ENCODE measurements around the gene SMDT1. TPM values are rescaled to one million over a fixed set of nuclear protein-coding genes. Genes with fewer than 3 reads are reported as not detected.
"Not testable (repeated sequence)": the region's sequence is repeated elsewhere in the genome, so short reads cannot be mapped to it uniquely, and the experiment has no call there.

SMDT1 gene
- total RNA-seq, 2 donors from 2014 or later, result 48.3 to 59.9 TPM

DNA sequence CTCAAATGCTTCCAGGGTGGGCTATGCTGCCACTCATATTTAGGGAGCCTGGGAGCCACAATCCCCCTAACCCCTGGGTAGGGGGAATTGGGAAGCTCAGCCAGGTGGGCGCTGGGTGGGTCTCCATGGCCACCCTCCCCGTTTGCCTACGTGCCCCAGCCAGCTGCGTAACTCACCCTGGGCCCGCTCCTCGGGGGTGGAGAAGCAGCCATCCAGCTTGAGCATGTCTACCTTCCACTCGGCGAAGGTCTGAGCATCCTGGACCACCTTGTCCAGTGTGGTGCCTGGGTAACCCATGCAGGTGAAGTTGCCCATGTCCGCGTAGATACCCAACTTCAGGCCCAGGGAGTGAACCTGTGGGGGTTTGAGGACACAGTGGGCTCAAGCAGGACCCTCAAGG is 12.6 kb upstream of the SMDT1 start:
- H3K36me3 Mint-ChIP-seq, result peaks cover 16 to 22% of the 10 kb centered on the region in 2 donors
- no peak overlapping the region for H3K27ac Mint-ChIP-seq
- DNase-seq (ENCODE audit: low spot score in 2 of 2), result no peak
- no peak for ATAC-seq
- no peaks in the 10 kb centered on the region for H3K9me3 Mint-ChIP-seq

DNA sequence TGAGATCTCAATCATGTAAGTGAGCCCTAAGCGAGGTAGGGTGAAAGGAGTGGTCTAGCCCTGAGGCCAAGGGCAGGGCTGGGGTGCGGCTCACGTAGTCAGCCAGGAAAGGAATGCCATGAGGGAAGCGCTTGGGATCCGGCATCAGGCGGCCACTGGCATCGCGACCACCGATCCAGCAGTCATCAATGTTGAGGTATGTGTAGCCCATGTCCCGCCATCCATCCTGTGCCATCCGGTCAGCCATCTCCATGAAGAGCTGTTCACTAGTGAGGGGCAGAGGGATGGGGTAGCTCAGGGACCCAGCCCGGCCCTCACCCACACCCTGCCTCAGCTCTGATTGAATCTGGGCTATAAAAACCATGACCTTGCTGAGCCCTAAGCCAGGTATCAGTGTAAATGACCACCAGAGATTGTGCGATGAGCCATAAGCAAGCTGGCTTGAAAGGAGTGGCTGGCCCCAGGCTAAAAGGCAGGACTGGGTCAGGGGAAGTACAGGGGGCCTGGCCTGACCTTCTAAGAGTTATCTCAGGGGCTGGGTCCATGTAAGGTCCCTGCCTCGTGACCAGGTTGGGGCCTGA is 11.7 kb upstream of the SMDT1 start:
- DNase-seq (ENCODE audit: low spot score in 2 of 2) (no peak), ATAC-seq (no peak)
- Mint-ChIP-seq H3K36me3 (peaks cover 11 to 18% of the 10 kb centered on the region in 2 donors), H3K27ac (no peak overlapping the region), H3K9me3 (no peaks in the 10 kb centered on the region)

DNA sequence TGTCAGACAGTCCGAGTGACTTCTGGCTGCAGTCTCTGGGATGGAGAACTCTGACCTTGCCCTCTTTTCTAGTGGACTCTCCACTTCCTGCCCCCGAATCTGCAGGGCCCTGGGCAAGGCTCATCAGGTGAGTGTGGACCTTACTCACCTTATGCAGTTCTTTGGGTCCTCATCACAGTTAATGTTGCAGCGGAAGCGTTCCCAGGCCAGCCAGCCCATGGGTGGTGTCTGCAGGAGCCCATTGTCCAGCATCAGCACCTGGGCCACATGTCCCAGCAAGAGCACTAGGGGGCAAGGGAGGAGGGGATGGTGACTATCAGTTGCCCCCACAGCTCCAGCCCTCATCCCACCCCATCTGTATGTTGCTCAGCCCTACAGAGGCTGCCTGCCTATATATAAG is 11.2 kb upstream of the SMDT1 start:
- DNase-seq (ENCODE audit: low spot score in 2 of 2) (no peak), ATAC-seq (no peak)
- Mint-ChIP-seq H3K36me3 (peaks cover 7 to 13% of the 10 kb centered on the region in 2 donors), H3K27ac (no peak overlapping the region), H3K9me3 (no peaks in the 10 kb centered on the region)

DNA sequence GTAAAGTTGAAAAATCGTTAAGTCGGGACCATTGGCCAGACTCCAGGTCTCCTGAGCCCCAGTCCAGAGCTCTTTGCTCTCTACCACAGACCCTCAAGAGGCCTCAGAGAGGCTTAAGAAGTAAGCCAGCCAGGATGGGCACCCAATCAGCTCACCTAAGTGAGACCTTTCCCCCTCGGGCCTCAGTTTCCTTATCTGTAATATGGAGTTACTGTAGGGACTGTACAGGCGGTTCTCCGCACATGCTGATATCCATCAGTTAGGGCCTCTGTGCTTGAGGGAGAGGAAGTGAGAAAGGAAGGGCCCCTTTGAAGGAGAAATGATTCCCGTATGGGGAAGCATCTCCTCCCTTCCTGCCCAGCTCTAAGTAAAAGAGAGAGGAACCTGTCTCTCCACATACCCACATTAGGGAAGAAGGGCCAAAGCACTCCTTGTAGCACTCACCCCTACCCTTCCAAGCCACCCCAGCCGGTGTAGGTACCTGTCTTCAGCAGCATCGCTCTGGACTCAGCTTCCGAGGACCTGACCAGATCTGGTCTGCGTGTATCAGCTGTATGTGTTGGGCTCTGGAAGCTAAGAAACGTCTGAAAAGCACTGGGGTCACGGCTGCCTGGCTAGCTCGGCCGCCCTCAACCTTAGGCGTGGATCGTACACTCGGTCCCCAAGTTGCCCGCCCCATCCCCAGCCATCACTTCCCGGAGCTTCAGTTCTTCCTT is 9.5 kb upstream of the SMDT1 start:
- Mint-ChIP-seq H3K36me3 (peaks cover 7 to 11% of the 10 kb centered on the region in 2 donors), H3K27ac (peak overlapping the region; percentile 79 to 90), H3K9me3 (no peaks in the 10 kb centered on the region)
- ATAC-seq (no peak), DNase-seq (ENCODE audit: low spot score in 2 of 2) (no peak)

DNA sequence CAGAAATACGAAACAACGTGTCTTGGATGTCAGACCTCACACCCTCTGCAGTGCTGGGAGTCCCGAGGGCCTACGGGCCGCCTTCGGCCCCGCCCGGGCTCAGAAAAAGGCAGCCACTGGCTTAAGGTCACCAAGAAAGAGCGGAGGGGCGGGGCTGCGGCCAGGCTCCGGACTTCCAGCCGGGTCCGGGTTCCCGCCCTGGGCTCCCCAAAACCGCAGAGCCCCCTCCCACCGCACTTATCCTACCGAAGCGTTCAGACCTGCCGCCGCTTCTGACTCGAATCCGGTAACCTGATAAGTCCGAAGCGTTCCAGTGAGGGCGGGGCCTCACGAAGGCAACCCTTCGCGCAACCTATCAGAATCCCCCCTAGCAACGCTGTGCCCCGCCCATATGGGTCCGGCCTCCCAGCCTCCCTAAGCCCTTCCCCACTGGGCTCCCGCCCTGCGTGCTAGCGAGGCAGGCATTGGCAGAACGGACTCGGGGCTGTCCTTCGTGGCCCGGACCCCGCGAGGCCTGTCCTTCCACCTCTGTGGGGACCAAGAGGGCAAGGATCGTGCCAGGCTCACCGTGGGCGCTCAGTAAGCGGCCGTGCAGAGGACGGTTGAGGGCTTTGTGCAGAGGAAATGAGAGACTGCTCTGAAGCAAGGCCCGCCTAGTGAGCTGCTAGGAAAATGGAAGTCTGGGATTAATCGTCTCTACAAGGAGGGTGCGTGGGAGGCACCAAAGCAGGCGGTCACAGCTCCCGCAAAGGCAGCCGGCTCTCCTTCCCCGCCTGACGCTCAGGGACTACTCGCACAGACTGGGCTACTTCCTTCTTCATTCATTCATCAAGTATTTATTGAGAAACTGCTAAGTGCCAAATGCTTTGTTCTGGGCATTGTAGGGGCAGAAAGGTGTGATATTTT is 8.7 kb upstream of the SMDT1 start, which contains the start of gene NAGA:
Gene NAGA, minus strand, starts transcription at position 296 of the 906 bp plus-strand sequence. CDS start 515 bp downstream, outside the sequence.
- peaks cover 7 to 11% of the 10 kb centered on the region in 2 donors for H3K36me3 Mint-ChIP-seq
- H3K9me3 Mint-ChIP-seq, result no peaks in the 10 kb centered on the region
- ATAC-seq (peak; percentile 93 to 98), DNase-seq (ENCODE audit: low spot score in 2 of 2) (peak; percentile 93 to 95)
- H3K27ac Mint-ChIP-seq, result peak within 1 kb of the TSS; percentile 79 to 90

DNA sequence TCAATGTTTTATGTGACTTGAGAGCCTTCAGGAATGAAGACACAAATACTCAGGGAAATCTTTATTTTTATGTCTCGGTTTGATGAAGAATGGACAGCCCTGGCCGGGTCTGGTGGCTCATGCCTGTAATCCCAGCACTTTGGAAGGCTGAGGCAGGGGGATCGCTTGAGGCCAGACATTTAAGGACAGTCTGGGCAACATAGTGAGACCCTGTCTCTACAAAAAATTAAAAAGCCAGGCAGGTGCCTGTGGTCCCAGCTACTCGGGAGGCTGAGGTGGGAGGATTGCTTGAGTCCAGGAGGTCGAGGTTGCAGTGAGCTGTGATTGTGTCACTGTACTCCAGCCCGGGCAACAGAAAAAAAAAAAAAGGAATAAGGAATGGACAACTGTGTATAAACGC is 8.0 kb upstream of the SMDT1 start:
- peaks cover 7 to 15% of the 10 kb centered on the region in 2 donors for H3K36me3 Mint-ChIP-seq
- peak overlapping the region in 1 of 2 donors; percentile 90 for H3K27ac Mint-ChIP-seq
- not testable (repeated sequence) for ATAC-seq; H3K9me3 Mint-ChIP-seq; DNase-seq (ENCODE audit: low spot score in 2 of 2)

DNA sequence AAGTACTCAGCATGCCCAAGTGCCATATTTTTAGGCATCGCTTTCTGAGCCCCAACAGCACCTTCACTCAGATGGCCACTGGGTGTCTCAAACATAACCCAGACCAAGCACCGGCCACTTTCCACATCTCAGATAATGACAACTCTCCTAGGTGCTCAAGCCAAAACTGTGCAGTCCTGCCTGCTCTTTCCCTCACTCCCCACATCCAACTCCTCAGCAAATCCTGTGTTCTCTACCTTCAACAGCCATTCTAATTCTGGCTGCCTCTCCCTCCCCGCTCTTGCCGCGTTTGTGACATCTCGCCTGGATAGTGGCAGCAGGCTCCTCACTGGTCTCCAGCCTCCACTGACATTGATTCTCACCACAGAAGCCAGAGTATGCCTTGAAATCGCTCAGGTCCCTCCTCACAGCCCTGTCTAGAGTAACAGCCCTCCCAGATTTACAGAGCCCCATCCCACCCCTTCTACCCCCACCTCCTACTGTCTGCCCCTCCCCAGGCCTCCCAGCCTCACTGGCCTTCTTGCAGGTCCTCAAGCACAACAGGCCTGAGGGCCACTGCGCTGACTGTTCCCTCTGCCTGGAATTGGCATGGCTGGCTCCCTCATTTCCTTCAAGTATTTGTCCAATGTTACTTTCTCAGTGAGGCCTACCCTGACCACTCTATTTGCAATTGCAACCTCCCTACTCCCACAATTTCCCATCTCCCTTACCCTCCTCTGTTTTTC is 6.7 kb upstream of the SMDT1 start:
- ATAC-seq, result no peak

DNA sequence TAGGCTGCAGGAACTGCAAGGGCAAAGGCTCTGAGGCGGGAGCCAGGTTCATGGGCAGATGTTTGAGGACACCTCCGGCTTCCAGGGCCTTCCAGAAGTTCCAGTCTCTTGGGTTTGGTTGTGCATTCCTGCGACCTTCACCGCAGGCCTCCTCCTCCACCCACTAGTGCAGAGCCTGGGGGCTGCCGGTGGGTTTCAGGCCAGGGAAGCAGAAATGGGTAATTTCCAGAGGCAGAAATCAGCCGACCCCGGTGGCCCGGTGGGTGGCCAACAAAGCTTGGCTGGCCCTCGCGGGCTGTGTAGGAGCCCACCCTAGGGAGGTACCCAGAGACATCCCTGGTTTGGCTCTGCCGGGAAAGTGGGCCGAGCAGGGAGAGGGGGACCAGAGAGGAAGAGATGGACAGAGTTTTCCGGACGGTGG is 5.9 kb upstream of the SMDT1 start:
- Mint-ChIP-seq H3K36me3 (peaks cover 0 to 15% of the 10 kb centered on the region in 2 donors), H3K27ac (peak overlapping the region; percentile 62 to 89), H3K9me3 (no peaks in the 10 kb centered on the region)
- ATAC-seq, result no peak
- DNase-seq (ENCODE audit: low spot score in 2 of 2), result no peak

More for the DNA sequence above, 6.7 kb upstream of the SMDT1 start:
- no peak for DNase-seq (ENCODE audit: low spot score in 2 of 2)
- no peaks in the 10 kb centered on the region for H3K9me3 Mint-ChIP-seq
- peaks cover under 1 to 15% of the 10 kb centered on the region in 2 donors for H3K36me3 Mint-ChIP-seq
- H3K27ac Mint-ChIP-seq, result peak overlapping the region; percentile 4 to 62

DNA sequence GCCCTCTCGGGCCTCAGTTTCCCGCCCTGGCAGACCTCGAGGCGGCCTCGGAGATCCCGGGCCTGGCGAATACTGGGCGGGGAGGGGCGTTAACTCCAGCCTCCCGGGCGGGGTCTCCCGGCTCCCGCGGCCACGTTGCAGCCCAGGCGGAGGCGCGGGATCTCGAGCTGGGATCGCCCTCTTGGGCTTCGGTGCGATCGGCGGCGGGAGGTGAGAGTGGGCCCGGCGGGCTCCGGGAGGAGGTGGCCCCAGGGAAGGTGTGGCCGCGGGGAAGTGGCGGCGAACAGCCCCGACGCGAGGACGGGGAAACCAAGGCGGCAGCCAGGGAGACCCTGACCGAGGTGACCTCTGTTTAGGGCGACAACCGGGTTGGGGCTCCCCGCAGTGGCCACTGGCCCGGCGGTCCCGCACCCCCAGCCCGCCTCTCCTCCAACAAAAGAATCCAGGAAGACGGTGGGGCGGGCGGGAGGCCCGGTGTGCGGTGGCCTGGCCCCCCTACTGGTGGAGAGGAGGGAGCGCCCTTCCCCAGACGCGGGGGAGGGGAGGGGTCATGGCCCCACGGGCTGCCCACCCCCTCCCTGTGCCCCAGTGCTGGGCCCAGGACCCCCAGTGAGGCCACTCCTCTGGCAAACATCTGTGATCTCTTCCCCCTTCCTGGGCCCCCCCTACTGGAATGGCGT is 5.2 kb upstream of the SMDT1 start, which contains the start of gene PHETA2:
Gene PHETA2, plus strand, starts transcription at position 117 of the 680 bp plus-strand sequence. CDS start 3,046 bp downstream, outside the sequence.
- H3K36me3 Mint-ChIP-seq, result peaks cover 0 to 15% of the 10 kb centered on the region in 2 donors
- DNase-seq (ENCODE audit: low spot score in 2 of 2), result peak in 1 of 2 donors; percentile 60
- H3K9me3 Mint-ChIP-seq, result no peaks in the 10 kb centered on the region
- H3K27ac Mint-ChIP-seq, result peak within 1 kb of the TSS; percentile 62 to 89
- ATAC-seq, result no peak

DNA sequence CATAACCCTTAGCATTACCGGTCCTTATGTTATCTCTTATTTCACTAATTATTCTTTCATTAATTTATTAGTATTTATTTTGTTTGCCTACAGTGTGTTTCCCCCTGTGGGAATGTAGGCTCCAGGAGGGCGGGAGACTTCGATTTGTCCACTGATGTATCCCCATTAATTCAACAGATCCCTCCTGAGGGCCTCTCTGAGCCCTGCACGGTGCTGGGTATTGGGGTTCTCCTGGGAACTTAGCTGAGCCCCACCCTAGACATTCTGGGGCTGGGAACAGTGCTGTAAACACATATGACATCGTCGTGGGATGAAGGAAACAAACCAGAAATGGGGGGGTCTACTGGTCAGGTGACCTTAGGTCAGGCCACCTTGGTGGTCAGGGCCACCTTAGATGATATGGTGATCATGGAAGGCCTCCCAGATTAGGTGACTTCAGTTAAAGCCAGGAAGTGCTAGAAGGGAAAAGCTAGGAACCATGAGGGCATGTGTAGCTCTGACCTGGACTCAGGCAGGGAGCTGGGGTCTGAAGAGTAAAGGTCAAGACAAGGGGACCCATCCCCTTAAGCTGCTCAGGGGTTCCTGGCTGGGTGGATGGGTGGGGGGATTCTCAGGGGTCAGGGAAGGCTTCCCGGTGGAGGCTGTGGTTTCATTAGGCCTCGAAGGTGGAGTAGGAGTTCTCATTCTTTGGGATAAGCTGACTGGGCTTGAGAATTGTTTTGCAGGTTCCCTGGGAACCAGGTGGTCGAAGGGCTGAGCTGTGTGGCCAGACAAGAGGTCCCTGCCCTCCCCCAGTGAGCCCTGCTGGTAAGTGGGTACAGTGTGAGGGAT is 4.4 kb upstream of the SMDT1 start:
- Mint-ChIP-seq H3K36me3 (peaks cover 4 to 15% of the 10 kb centered on the region in 2 donors), H3K9me3 (no peaks in the 10 kb centered on the region), H3K27ac (peak overlapping the region in 1 of 2 donors; percentile 26)
- DNase-seq (ENCODE audit: low spot score in 2 of 2) (no peak), ATAC-seq (no peak)

DNA sequence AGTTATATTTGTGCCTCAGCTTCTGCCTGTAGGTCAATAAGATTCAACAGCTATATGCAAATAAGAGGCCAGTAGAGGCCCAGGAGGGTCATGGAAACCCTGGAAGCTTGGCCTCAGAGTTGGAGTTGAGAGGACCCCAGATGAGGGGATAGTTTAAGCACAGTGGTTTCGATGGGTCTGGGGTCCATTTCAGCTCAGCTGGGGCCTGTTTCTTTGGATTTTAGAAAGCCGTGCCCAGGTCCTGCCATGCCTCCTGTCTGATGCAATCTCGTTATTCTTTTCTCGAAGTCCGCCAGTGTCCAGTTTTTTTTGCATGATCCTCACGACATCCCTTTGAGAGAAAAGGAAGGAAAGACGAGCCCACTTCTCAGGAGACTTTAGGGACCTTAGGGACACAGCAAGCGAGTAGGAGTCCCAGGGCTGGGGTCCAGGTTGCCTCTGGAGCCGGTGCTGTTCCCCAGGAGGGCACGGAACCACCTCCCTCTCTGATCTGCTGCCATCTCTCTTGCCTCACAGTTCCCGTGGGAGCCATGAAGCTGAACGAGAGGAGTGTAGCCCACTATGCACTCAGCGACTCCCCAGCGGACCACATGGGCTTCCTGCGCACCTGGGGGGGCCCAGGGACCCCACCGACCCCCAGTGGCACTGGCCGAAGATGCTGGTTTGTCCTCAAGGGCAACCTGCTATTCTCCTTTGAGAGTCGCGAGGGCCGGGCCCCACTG is 2.6 kb upstream of the SMDT1 start:
- ATAC-seq (no peak), DNase-seq (ENCODE audit: low spot score in 2 of 2) (no peak)
- H3K9me3 Mint-ChIP-seq, result no peaks in the 10 kb centered on the region
- H3K27ac Mint-ChIP-seq, result peak overlapping the region in 1 of 2 donors; percentile 25
- peaks cover 6 to 18% of the 10 kb centered on the region in 2 donors for H3K36me3 Mint-ChIP-seq

DNA sequence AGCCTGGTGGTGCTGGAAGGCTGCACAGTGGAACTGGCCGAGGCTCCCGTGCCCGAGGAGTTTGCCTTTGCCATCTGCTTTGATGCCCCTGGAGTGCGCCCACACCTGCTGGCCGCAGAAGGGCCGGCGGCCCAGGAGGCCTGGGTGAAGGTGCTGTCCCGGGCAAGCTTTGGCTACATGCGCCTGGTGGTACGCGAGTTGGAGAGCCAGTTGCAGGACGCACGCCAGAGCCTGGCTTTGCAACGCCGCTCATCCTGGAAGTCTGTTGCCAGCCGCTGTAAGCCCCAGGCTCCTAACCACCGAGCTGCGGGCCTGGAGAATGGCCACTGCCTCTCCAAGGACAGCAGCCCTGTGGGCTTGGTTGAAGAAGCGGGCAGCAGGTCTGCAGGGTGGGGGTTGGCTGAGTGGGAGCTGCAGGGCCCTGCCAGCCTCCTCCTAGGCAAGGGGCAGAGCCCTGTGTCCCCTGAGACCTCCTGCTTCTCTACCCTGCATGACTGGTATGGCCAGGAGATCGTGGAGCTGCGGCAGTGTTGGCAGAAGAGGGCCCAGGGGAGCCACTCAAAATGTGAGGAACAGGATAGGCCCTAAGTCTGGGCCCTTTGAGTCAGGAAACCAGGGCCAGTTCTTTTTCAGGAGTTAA is 1.9 kb upstream of the SMDT1 start:
- Mint-ChIP-seq H3K9me3 (no peaks in the 10 kb centered on the region), H3K27ac (peak overlapping the region in 1 of 2 donors; percentile 99), H3K36me3 (peaks cover 10 to 18% of the 10 kb centered on the region in 2 donors)
- ATAC-seq (no peak), DNase-seq (ENCODE audit: low spot score in 2 of 2) (no peak)

DNA sequence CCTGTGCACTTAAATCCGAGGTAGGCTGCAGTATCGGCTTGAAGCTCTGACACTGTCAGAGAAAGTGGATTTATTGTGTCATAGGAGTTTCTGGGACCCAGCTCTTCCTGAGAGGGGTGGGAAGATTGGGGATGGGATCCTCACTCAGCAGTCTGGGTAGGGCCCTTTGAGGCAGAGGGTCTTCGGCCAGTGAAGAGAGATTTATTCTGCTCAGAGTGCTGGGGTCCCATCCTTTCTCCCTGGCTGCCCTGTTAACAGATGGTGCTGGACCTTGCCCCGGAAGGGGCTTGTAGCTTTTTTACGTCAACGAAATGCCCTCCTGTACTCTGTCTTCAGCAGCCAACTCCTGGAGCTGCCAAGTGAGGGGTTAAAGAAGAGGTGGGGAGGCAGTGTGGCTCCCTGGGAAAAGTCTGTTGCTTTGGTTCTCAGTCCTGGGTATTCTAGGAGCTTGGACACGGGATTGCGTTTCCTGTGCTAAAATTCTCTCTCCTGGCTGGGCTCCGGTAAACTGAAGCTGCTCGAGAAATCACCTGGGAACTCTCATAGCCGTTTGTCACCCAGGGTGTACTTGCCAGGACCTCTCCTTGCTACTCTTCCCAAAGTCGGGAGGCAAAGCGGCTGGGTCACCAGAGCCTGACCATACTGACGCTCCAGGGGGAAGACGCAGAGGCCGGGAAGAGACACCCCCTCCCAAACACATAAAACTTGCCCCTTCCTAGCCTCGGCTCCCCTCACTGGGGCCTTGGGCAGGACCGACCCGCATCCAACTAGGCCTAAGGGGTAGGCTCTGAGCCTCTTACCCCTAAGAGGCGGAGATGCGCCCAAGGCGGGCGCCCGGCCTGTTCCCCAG is 806 bp upstream of the SMDT1 start:
- H3K27ac Mint-ChIP-seq, result peak overlapping the region; percentile 98 to 99
- no peak for DNase-seq (ENCODE audit: low spot score in 2 of 2)
- no peaks in the 10 kb centered on the region for H3K9me3 Mint-ChIP-seq
- no peak for ATAC-seq
- H3K36me3 Mint-ChIP-seq, result peaks cover 13 to 20% of the 10 kb centered on the region in 2 donors
